ENCODE results near the gene DCAF17. TPM values are rescaled to one million over a fixed set of nuclear protein-coding genes. Genes with fewer than 3 reads are reported as not detected.

DCAF17 gene
- polyA plus RNA-seq, 1 donor from 2014 or later: 20.3 TPM

- no peaks in the 10 kb centered on the region for H4K20me1 ChIP-seq (ENCODE audit: insufficient read depth)
- H3K9me3 ChIP-seq (ENCODE audit: low read length): no peaks in the 10 kb centered on the region
- H3K27me3 ChIP-seq (ENCODE audit: insufficient read depth, low read depth, low read length): no peaks in the 10 kb centered on the region
- H3K9ac ChIP-seq (ENCODE audit: low read length): no peak overlapping the region
- no peak overlapping the region for H3K4me2 ChIP-seq (ENCODE audit: low read length)
- H3K4me3 ChIP-seq (ENCODE audit: low read length): no peak overlapping the region
- no peak overlapping the region for H3K27ac ChIP-seq (ENCODE audit: low read length)
- H3K79me2 ChIP-seq (replicated peaks; ENCODE audit: insufficient read depth, low read length): no peaks in the 10 kb centered on the region
- H3F3A ChIP-seq (ENCODE audit: insufficient read depth, low read length, poor library complexity, severe bottlenecking): no peaks in the 10 kb centered on the region
- TF ChIP-seq EP300 (conservative IDR thresholded peaks at IDR 0.05; ENCODE audit: poor library complexity, severe bottlenecking) (no peak), TAF1 (IDR thresholded peaks at IDR 0.05; ENCODE audit: low read depth) (no peak), REST (IDR thresholded peaks at IDR 0.05; ENCODE audit: borderline replicate concordance) (no peak), CTCF (IDR thresholded peaks at IDR 0.05; ENCODE audit: poor library complexity, severe bottlenecking) (no peak), EZH2 (IDR thresholded peaks at IDR 0.05; ENCODE audit: borderline replicate concordance, insufficient read depth, low read length, poor library complexity, severe bottlenecking) (no peak), RAD21 (conservative IDR thresholded peaks at IDR 0.05) (no peak), POLR2AphosphoS5 (IDR thresholded peaks at IDR 0.05) (no peak), SMC3 (conservative IDR thresholded peaks at IDR 0.05; ENCODE audit: poor library complexity) (no peak), MXI1 (conservative IDR thresholded peaks at IDR 0.05; ENCODE audit: poor library complexity, severe bottlenecking) (no peak)
- H3K9me2 ChIP-seq (ENCODE audit: insufficient read depth, low read length): no peaks in the 10 kb centered on the region
- no peak overlapping the region for H2AFZ ChIP-seq (ENCODE audit: low read depth, low read length)
- H3K36me3 ChIP-seq (ENCODE audit: insufficient read depth, low read length): no peaks in the 10 kb centered on the region
Observed at GRCh38 chr2:171482308-171482707, 48.3 kb downstream of the DCAF17 start.

GRCh38 chr2:171482877-171483276 is 48.9 kb downstream of the DCAF17 start:
- Histone ChIP-seq H3K4me3 (ENCODE audit: low read length) (no peak overlapping the region), H3K27ac (ENCODE audit: low read length) (no peak overlapping the region), H3K36me3 (ENCODE audit: insufficient read depth, low read length) (no peaks in the 10 kb centered on the region), H3K4me2 (ENCODE audit: low read length) (no peak overlapping the region), H3K79me2 (replicated peaks; ENCODE audit: insufficient read depth, low read length) (no peaks in the 10 kb centered on the region), H3K9ac (ENCODE audit: low read length) (no peak overlapping the region), H3K9me2 (ENCODE audit: insufficient read depth, low read length) (no peaks in the 10 kb centered on the region), H2AFZ (ENCODE audit: low read depth, low read length) (no peak overlapping the region), H4K20me1 (ENCODE audit: insufficient read depth) (no peaks in the 10 kb centered on the region), H3F3A (ENCODE audit: insufficient read depth, low read length, poor library complexity, severe bottlenecking) (no peaks in the 10 kb centered on the region), H3K27me3 (ENCODE audit: insufficient read depth, low read depth, low read length) (no peaks in the 10 kb centered on the region), H3K9me3 (ENCODE audit: low read length) (no peaks in the 10 kb centered on the region)
- TF ChIP-seq SMC3 (conservative IDR thresholded peaks at IDR 0.05; ENCODE audit: poor library complexity): no peak
- no peak for TF ChIP-seq CTCF (IDR thresholded peaks at IDR 0.05; ENCODE audit: poor library complexity, severe bottlenecking)
- TF ChIP-seq POLR2AphosphoS5 (IDR thresholded peaks at IDR 0.05): no peak
- TF ChIP-seq EP300 (conservative IDR thresholded peaks at IDR 0.05; ENCODE audit: poor library complexity, severe bottlenecking): no peak
- TF ChIP-seq EZH2 (IDR thresholded peaks at IDR 0.05; ENCODE audit: borderline replicate concordance, insufficient read depth, low read length, poor library complexity, severe bottlenecking): no peak
- no peak for TF ChIP-seq RAD21 (conservative IDR thresholded peaks at IDR 0.05)
- no peak for TF ChIP-seq TAF1 (IDR thresholded peaks at IDR 0.05; ENCODE audit: low read depth)
- no peak for TF ChIP-seq MXI1 (conservative IDR thresholded peaks at IDR 0.05; ENCODE audit: poor library complexity, severe bottlenecking)
